DND-41 (cell line): ENCODE measurements around the gene NAA10.

Experiments
- EZH2 ChIP-seq: IDR thresholded peaks from 3 replicates; pipeline ENCODE4 v1.6.1; 2012; ENCODE audit warnings: borderline replicate concordance, low read depth, mild to moderate bottlenecking, moderate library complexity, low read length, inconsistent platforms; ENCODE audit not compliant: severe bottlenecking
- TF ChIP-seq, protein P1 (sequence below): IDR thresholded peaks from 2 replicates; pipeline ENCODE4 v1.5.1; 2012; ENCODE audit warnings: borderline replicate concordance, low read length, moderate library complexity, mild to moderate bottlenecking; ENCODE audit not compliant: poor library complexity, severe bottlenecking; ENCODE audit errors: extremely low read depth

DNA sequence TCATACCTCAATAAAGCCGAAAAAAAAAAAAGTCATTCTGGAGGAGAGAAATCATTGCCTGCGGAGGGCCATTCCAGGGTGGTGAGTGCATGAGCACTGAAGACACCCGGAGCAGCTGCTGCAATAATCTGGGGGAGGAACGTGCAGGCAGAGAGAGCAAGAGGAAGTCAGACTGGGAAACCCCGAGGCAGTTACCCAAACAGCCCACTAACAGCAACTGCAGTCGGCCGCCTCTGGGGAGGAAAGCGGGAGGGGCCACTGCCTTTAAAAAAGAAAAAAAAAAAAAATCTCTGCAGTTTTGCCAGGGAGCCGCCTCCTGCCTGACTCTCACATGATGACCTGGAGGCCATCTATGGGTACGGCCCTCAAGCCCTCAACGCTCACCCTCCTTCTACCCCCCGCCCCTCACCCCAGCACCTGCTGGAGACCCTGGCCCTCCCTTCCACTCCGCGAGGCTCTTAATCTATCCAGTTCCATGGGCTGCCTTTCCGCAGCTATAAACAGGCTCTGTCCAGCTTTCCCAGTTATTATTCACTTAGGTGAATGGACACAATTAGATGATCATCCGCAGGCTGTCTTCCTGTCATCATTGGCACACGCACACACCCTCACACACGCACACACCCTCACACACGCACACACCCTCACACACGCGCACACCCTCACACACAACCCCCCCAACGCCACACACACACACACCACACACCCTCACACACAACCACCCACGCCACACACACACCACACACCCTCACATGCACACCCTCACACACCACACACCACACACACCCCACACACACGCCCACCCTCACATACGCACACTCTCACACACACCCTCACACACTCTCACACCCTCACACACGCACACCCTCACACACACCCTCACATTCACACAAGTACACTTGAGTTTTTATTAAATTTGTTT, 33.7 kb downstream of the NAA10 start:
- TF ChIP-seq, protein P1, sequence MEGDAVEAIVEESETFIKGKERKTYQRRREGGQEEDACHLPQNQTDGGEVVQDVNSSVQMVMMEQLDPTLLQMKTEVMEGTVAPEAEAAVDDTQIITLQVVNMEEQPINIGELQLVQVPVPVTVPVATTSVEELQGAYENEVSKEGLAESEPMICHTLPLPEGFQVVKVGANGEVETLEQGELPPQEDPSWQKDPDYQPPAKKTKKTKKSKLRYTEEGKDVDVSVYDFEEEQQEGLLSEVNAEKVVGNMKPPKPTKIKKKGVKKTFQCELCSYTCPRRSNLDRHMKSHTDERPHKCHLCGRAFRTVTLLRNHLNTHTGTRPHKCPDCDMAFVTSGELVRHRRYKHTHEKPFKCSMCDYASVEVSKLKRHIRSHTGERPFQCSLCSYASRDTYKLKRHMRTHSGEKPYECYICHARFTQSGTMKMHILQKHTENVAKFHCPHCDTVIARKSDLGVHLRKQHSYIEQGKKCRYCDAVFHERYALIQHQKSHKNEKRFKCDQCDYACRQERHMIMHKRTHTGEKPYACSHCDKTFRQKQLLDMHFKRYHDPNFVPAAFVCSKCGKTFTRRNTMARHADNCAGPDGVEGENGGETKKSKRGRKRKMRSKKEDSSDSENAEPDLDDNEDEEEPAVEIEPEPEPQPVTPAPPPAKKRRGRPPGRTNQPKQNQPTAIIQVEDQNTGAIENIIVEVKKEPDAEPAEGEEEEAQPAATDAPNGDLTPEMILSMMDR = no peak
- TF ChIP-seq EZH2 = no peak
